Psoas muscle (tissue), 8 donors: ENCODE measurements around the gene GAMT. TPM values are rescaled to one million over a fixed set of nuclear protein-coding genes. Genes with fewer than 3 reads are reported as not detected.
A peak's percentile ranks its signal among the peaks of the same experiment; 100 is the strongest.

Experiments
- ATAC-seq, 4 donors: fragments of 200-7000 bp; cut with Tn5 transposase; one replicate each; pipeline ENCODE4 v1.9.1; 2020; ENCODE audit warnings: moderate library complexity in 3 of 4, mild to moderate bottlenecking in 2 of 4
- DNase-seq, 2 donors: peaks; one replicate each; pipeline ENCODE4 v3.0.0-alpha.2; 2020
- H3K27ac ChIP-seq: fragments of 200-600 bp; one replicate; pipeline ENCODE4 v1.8.0; 2022
- H3K27me3 ChIP-seq, 3 donors: fragments of 200-600 bp in 1 of 3; one replicate each; pipeline versions ENCODE4 v1.6.1 to v1.8.0; 2013 to 2022; ENCODE audit warnings: low read length in 2 of 3, mild to moderate bottlenecking in 2 of 3, moderate library complexity in 1 of 3; ENCODE audit not compliant: insufficient read depth in 3 of 3
- H3K36me3 ChIP-seq, 2 donors: fragments of 200-600 bp in 1 of 2; one replicate each; pipeline versions ENCODE4 v1.6.1 to v1.8.0; 2013 to 2022; ENCODE audit warnings: low read depth in 1 of 2, mild to moderate bottlenecking in 1 of 2, moderate library complexity in 1 of 2; ENCODE audit not compliant: insufficient read depth in 1 of 2
- H3K4me1 ChIP-seq: fragments of 200-600 bp; one replicate; pipeline ENCODE4 v1.8.0; 2022
- H3K4me3 ChIP-seq: fragments of 200-600 bp; one replicate; pipeline ENCODE4 v1.8.0; 2022; ENCODE audit warnings: mild to moderate bottlenecking
- H3K9me3 ChIP-seq: fragments of 200-600 bp; one replicate; pipeline ENCODE4 v1.8.0; 2022
- CTCF ChIP-seq: fragments of 200-600 bp; IDR thresholded peaks from one replicate; pipeline ENCODE4 v1.8.0; 2022; ENCODE audit warnings: antibody characterized with exemption
- WGBS, 3 donors: extraction: QIAGEN DNeasy Blood & Tissue Kit; methylation state at CpG; one replicate each; pipeline versions ENCODE4 v1.1.6 to v1.1.7; 2013; 5-methylcytosine and 5-hydroxymethylcytosine counted together
- intact Hi-C, 2 donors: fragments of 100-400 bp; cut with DNase I; formaldehyde crosslinking; loops; one replicate each; pipeline versions ENCODE4 v1.11.0 to v1.14.2; 2022
- polyA plus RNA-seq, 3 donors: library from polyadenylated mRNA; stranded (reverse); fragments of 200-250 nt; gene quantifications; one replicate each; pipeline ENCODE4 v1.2.3, GENCODE V29; 2013
- total RNA-seq, 4 donors: library from RNA; stranded (reverse); fragmentation: NEBNext Ultra II Directional in 2 of 4; extraction: Animal tissue kit (Norgen Biotek cat#: 25700) in 2 of 4; gene quantifications; one replicate each; pipeline versions ENCODE4 v1.2.1 to v1.2.4, GENCODE V29; 2021 to 2023
- donor health status: healthy with polysubstance abuse.
- donor health status: DM: no; HTN: no; CAD: no; lungs with moderate emphysema.
- donor health status: Bipolar disorder and iron deficiency.
- donor health status: healthy.
- donor health status: DM: yes; HTN: yes; CAD: no.
- donor health status: DM: no; HTN: no; CAD: no.
- donor health status: DM: no; HTN: no; CAD: no.
- donor health status: DM: yes; HTN: yes; CAD: no.

GAMT gene
- total and polyA plus RNA-seq, 7 donors: 162 to 464 (median 237) TPM

GRCh38 chr19:1384478-1385110, 16.7 kb downstream of the GAMT start:
- 28 to 29% (median 28%) methylated on average over 17 of the region's 17 CpGs for WGBS, 3 donors
- intact Hi-C loops: loop anchor here (2.0 to 5.0 kb wide), 2 partner anchors 16 to 107 kb away; partner anchors contain the start of genes FAM174C (in 1 of the 2) and GAMT (in 1 of the 2)
- H3K4me1 ChIP-seq: peaks cover 44% of the 10 kb centered on the region

GRCh38 chr19:1384085-1384462, 17.3 kb downstream of the GAMT start:
- H3K4me3 ChIP-seq: peak overlapping the region; percentile 88
- 0 to 1% (median 0%) methylated on average over 22 to 23 of the region's 23 CpGs for WGBS, 3 donors
- H3K27ac ChIP-seq: peak overlapping the region; percentile 93
- no peak for TF ChIP-seq CTCF
- intact Hi-C loops: loop anchor here (2.0 to 5.0 kb wide), 2 partner anchors 17 to 107 kb away; partner anchors contain the start of genes FAM174C (in 1 of the 2) and GAMT (in 1 of the 2)
- peaks cover 5 to 25% of the 10 kb centered on the region in 2 donors for H3K36me3 ChIP-seq
- ATAC-seq (peak; percentile 2 to 8 (median 6)), DNase-seq (no peak)
- H3K9me3 ChIP-seq: no peaks in the 10 kb centered on the region
- peaks cover 44% of the 10 kb centered on the region for H3K4me1 ChIP-seq
- H3K27me3 ChIP-seq: no peaks in the 10 kb centered on the region

More at GRCh38 chr19:1384478-1385110, 16.7 kb downstream of the GAMT start:
- Histone ChIP-seq H3K27me3 (no peaks in the 10 kb centered on the region), H3K27ac (peak overlapping the region; percentile 93), H3K4me3 (peak overlapping the region; percentile 88), H3K9me3 (no peaks in the 10 kb centered on the region), H3K36me3 (peaks cover 5 to 30% of the 10 kb centered on the region in 2 donors)
- no peak for TF ChIP-seq CTCF
- ATAC-seq: no peak
- DNase-seq: no peak

- TF ChIP-seq CTCF: no peak
- intact Hi-C loops: loop anchor here (2.0 to 5.0 kb wide), 2 partner anchors 17 to 106 kb away; partner anchors contain the start of genes FAM174C (in 1 of the 2) and GAMT (in 1 of the 2)
- peaks cover 41% of the 10 kb centered on the region for H3K4me1 ChIP-seq
- H3K9me3 ChIP-seq: no peaks in the 10 kb centered on the region
- H3K4me3 ChIP-seq: peak within 1 kb of the TSS; percentile 88
- no peaks in the 10 kb centered on the region for H3K27me3 ChIP-seq
- ATAC-seq: peak; percentile 88 to 92 (median 90)
- peaks cover under 1 to 19% of the 10 kb centered on the region in 2 donors for H3K36me3 ChIP-seq
- DNase-seq: peak; percentile 90 to 95
- H3K27ac ChIP-seq: peak within 1 kb of the TSS; percentile 93
- 0% methylated on average over 78 to 90 of the region's 90 CpGs for WGBS, 3 donors
Measured at GRCh38 chr19:1383312-1384084, 17.8 kb downstream of the GAMT start, which contains the start of gene NDUFS7. TSS of gene NDUFS7 (plus strand) at chr19:1383907. CDS start at chr19:1383927, 20 bp downstream.

GRCh38 chr19:1383017-1383311, 18.4 kb downstream of the GAMT start:
- Histone ChIP-seq H3K4me1 (peaks cover 36% of the 10 kb centered on the region), H3K9me3 (no peaks in the 10 kb centered on the region), H3K4me3 (no peak overlapping the region), H3K27ac (no peak overlapping the region), H3K27me3 (no peaks in the 10 kb centered on the region), H3K36me3 (peaks cover 0 to 19% of the 10 kb centered on the region in 2 donors)
- 14 to 22% (median 15%) methylated on average over 9 of the region's 9 CpGs for WGBS, 3 donors
- ATAC-seq (no peak), DNase-seq (no peak)
- no peak for TF ChIP-seq CTCF
- intact Hi-C loops: loop anchor here in 1 of 2 donors (5.0 kb wide), 1 partner anchor 106 kb away; the partner anchor contains the start of gene FAM174C
